HG03575 (cell line): ENCODE results near the gene PUS10.

Experiments
- ATAC-seq: cut with Tn5 transposase; IDR thresholded peaks from one replicate; pipeline ENCODE4 v1.9.1; 2021; ENCODE audit not compliant: unreplicated experiment, insufficient number of reproducible peaks, low FRiP score; ENCODE audit errors: extremely low read depth

Gene PUS10

DNA sequence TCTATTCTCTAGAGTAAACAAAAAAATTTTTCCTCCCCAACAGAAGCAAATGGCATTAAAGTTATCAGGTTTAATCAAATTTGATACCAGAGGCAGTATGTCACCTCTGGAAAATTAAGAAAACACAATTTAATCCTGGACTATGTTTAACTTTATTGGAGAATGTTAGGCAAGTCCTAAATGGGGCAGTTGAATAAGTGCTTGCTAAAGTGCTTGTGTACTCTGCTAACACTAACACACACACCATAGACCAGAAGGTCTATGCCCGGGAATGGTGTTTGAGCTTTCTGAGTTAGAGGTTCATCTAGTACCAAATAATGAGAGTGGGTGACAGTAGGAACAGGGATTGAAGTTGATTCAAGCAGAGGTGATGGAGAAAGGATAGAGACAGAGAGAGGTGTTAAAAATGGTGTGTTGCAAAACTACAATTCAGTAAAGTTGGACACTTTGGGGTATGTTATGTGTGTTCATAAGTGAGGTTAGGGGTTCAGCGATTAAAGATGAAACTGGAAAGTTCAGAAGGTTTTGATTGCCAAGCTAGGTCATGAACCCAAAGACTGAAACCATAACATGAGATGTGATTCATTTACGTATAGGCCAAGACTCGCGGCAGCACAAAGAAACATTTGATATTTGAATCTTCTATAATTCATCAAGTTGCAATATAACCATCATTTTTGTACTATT is 41.0 kb downstream of the PUS10 start:
- no peak for ATAC-seq

DNA sequence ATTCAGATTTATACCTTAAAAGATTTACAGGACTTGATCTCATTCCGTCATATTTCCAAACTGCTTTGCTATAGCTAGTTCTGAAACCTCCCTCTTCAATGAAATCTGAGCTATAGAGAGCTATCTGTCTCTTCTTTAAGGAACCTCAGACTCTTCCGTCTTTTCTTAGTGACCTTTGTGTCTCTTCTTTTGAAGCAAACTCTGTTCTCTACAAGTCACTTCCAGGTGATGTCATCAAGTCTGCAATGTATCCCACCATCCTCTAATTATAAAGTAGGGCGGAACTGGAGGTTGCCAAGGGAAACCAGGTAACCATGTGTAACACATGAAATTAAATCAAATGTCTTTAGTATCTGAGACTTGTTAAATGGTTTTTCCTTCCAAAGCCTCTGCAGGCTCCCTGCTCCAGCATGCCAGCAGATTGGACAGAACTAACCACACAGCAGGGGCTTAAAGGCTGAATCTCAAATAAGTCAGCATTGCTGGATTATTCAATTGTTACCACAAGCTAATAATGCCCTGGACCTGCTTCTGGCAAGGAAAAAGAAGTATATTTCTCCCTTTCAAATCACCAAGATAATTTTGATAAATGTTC is 41.7 kb downstream of the PUS10 start:
- no peak for ATAC-seq

DNA sequence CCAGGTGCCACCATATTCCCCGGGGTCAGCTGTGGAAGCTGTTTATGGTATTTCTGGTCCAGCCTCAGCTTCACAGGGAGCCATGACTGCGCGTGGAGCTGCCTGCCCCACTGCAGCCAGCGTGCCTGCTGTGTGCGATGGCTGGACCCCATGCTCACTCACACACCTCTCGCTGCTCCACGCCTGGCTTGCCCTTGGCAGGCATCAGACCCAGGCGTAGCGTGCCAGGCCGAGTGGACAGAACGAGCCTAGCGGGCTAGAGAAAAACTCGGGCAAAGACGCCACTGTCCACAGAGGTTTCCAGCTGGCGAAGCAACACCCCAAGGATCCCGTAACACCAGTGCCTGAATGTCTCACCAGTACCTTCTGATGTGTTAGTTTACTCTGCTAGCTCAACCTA is 43.4 kb downstream of the PUS10 start:
- no peak for ATAC-seq

DNA sequence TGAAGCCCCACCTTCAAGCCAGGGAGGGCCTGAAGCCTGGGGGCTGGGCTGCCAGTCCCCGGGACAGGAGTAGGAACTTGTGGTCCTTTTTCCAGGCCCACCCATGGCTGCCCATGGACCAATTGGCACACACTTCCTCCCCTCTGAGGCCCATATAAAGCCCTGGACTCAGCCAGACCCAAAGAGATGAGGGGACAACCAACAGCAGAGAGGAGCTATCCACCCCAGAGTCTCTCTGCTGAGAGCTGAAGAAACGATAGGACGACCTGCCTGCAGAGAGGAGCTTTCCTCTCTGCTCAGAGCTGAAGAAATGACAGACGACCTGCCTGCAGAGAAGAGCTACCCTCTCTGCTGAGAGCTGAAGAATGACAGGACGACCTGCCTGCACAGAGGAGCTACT is 44.4 kb downstream of the PUS10 start:
- no peak for ATAC-seq

DNA sequence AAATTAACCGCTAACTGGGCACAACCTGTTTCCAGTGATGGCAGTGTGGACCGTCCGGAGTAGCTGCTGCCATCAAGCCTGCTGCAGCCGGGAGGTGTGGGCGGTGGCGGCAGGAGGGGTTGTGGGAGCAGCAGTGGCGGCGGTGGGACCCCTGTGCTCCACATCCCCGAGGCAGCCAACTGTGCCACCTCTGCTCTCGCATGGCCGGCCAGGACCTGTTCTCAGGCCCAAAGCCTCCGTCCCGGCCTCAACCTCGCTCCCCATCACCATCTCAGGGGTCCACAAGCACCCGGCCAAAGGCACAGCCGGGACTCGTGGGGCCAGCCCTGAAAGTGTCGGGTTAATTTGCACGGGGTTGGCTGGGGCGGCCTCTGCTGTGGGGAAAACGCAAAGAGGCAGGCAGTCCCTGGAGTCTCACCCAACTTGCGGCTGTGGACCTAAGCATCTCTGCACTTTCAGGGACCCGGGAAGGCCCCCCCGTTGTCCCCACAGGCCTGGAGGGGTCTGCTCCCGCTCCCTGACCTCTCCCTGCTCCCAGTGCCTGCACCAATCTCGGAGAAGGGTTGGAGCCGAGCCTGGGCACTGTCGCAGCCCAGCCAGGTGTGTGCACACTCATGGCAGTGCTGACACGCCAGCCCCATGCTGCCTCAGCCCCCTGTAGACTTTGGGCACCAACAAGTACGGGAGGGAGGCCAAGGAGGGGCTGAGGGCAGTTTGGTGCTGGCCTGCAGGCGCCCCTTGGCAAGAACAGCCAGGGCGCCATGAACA is 45.0 kb downstream of the PUS10 start:
- ATAC-seq: no peak

DNA sequence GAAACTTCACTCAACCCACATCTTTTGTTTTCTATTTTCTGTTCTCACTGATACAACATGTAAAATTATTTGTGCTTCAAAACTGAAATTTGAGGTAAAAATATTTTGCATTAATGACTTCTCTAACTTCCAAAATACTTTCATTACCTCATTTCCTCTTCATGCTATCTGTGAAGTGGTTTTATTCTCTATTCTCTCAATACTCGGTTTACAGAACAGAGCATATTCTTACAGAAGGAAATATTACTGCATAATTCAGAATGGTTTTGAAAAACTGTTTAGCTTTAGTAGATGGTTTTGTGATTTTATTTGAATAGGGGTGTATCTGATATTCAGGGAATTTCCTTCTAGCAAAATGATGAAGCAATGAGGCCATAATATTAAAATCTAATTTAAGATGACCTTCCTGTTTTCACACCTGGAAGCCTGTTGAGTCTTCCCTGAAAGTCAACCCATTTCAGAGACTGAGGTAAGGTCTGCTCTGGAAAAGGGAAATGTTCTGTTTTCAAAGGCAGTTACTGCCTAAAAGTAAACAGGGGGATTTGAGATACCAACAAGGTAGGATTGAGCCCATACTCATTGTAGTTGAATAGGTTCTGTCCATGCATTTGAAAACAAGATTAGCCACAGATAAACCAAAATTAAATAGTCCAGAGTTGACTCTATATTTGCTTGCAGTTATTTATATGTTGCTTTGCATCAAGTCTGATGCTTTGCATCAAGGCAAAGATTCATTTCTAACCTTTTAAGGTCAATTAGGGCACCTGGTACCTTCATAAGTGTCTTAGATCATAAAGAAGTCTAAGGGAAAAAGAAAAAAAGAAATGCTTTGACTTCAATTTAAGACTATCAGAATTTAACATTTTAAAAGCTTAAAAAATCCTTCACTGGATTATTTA is 51.3 kb downstream of the PUS10 start:
- peak; percentile 50 for ATAC-seq

DNA sequence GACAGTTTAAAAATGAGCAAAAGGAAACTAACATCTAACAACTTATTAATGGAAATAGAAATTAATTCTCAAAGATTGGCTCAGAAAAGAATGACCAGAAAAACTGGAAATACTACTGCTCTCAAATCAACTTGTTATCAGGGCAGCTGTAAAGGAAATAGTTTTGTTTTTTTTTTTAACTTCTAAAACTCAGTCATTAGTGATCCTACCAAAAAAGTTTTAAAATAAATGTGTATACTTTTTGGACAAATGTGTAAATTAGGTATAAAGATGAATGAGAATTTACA is 52.6 kb downstream of the PUS10 start:
- no peak for ATAC-seq

DNA sequence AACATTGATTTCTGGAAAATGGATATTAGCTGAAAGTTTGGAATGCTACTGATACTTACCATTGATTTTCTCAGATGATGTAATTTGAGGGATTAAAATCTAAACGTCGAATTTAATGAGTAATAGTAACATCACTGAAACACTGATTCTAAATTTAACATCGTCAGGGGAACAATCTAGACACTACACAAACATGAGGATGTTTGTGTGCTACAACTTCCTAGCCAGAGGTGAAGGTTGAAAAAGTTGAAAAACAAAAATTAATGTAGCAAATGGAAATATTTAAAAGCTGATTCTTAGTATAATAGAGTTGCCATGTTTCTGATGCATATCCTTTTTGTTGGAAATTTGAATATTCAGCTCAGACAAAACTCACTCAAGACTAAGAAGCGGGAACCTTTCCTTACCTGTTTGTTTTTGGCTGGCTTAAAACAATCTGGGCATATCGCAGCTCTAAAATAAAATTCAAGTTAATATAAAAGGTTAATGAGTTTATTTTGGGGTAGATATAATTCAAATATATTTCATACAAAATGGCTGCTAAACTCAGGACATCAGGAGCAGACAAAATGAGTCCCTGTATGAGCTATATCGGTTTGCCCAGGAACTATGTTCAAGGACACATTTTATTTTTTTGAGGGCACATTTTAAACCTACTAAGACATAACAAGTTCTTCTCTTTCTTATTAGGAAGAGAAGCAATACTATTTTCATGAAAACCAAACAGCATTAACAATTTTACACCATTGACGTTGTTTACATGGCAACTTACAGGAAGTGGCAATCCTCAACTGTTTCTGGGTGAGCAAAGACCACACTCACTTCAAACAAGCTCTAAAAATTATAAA is 53.2 kb downstream of the PUS10 start:
- ATAC-seq: no peak

DNA sequence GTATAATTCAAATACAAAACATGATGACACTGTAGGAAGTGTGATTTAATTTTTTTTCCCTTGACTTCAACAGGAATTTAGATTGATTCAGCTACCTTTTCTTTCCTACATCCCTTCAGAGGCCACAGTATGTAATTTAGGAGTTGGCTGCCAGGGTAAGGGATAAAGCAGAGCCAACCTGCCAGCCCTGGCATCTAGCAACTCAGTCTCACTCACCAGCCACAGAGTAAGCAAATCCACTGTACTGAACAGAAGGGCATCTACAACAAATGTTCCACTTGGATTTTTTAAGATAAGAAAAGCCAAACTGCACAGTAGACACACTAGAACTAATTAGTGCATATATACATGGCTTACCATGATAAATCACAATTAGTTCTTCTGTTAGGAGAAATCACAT is 54.9 kb downstream of the PUS10 start:
- ATAC-seq: no peak

DNA sequence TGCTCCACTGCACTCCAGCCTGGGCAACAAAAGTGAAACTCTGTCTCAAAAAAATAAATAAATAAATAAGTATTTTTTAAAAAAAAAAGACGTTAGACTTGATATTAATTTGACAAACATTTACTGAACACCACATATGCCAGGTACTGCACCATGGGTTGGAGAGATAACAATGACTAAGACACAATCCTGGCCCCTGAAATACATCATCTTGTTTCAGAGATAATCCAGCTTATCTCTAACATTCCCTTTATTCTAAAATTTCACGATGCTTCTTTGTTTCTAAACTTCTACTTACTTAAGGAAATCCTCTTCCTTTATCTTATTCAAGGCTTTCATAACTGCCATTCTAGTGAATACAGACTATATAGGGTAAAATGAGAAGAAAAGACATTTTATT is 55.5 kb downstream of the PUS10 start:
- no peak for ATAC-seq

DNA sequence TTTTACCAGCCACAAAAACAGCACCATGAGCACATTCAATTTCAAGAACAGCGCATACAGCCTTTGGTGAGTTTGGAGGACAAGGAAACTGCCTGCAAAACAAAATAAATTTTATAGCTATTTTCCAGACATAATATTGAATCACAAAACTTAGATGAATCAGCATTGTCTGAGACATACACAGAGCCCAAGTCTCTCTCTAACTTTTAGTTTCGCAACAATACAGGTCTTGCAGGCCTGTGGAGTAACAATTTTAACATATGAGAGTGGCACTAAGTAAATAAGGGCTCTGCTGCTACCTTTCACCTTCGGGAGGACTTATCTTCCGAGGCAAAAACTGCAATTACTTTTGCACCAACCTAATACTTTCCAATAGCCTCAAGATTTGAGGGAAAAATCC is 56.6 kb downstream of the PUS10 start:
- no peak for ATAC-seq

DNA sequence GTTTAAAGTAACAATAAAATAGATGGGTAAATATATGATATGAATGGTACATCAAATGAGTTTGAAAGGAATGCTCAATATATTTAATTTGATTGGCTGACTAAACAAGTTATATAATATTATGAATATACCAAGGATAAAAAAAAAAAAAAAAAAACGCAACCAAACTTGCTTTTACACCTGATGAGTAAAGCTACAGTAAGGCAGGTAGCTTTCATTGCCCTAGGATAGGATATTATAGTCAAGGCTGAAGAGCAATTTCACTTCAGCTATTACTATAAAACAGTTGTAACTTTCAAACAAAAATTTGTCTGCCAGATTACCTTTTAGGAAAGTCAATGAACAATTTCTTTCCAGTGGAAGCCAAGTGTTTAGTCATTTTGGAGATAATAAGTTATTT is 57.3 kb downstream of the PUS10 start:
- no peak for ATAC-seq

DNA sequence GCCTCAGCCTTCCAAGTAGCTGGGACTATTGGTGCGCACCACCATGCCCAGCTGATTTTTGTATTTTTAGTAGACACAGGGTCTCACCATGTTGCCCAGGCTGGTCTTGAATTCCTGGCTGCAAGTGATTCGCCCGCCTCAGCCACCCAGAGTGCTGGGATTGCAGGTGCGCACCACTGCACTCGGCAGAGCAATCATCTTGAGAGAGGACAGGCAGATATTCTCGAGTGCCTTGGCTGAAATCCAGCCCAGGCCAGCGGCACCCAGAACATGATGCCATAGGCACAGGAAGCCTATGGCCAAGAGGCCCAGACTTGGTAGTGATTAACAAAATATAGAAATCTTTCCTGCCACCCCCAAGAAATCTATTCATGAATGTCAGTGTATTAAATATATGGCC is 58.6 kb downstream of the PUS10 start:
- ATAC-seq: no peak

DNA sequence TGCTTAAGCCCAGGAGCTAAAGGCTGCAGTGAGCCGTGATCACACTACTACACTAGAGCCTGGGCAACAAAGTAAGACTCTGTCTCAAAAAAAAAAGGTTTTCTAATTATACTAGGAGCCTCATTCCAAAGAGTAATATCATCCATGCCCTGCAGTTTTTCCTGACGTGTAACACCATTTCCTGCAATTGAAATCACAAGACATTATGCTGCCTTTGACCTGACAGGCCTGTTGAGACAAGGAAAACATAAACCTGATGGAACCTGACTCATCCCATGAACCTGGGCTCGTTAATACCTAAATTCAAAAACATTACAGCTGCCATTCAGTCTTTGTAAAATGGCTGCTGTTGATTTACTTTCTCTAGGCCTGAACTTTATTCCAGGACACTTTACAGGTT is 59.3 kb downstream of the PUS10 start:
- no peak for ATAC-seq

DNA sequence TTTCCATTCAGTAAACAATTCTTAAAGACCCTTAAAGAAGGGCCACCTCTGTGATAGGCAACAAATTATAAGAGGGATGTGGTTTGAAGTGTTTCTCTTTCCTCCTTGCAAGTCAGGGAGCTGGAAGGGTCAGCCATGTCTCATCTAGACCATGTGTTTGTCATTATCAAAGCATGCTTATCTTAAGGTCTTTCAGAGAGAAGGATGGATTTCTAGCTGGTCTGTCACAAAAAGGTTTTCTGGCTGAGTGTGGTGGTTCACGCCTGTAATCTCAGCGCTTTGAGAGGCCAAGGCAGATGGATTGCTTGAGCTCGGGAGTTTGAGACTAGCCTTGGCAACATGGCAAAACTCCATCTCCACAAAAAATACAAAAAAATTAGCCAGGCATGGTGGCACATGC is 59.7 kb downstream of the PUS10 start:
- no peak for ATAC-seq

DNA sequence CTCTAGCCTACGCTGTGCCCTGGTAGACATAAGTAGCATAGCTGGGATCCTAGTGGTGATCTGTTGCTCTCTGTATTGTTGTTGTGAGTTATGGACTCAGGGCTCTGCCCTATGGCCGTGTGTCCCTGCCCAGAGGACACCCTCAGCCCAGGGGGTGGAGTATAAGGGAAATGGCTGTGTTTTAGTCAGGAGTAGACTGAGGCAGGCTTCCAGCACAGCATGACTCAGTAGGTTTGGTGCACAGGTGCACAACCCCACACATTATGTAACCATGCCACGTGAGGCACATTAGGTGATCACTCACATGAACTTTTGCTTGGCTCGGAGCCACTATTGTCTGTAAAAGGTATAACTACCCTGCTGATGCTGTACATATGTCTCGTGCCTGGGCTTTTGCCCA is 60.4 kb downstream of the PUS10 start:
- ATAC-seq: no peak

DNA sequence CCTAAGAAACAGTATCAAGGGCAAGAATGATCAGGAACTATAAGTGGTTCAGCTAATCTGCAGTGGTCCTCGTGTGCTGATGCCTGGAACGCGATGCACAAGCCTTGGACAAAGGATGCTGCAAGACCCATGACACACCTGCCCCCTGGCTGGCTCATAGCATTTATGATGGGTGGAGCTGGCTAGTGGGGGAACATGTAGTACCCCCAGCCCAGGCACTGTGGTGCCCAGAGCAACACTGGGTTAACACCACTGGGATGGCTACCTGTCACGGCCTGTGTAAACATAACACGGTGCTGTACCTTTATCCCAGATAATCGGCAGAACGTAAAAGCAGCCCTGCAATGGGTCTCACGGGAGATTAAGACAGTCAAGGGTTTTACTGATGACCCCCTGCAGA is 60.8 kb downstream of the PUS10 start:
- ATAC-seq: no peak

DNA sequence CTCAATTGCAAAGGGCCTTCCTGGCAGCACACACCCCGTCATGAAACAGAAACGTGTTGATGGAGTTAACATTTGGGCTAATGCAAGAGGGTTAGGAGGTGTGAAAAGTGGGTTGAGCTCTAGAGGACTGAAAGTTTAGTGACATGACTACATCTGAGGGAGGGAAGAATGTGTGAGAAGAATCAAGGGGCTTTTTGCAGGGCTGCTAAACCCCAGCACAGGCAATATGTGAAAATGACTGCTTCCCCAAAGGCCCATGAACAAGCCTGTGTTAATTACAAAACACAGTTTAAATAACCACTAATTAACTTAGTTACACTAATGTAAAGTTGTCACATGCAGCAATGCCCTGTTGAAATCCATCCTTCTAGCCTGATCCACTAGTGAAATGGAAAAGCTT is 63.9 kb downstream of the PUS10 start:
- no peak for ATAC-seq
